OCI-LY1 (cell line): Measurements from ENCODE around the gene PXMP4.

Experiments
- H2AFZ ChIP-seq: fragments of 200-600 bp; sonication (generic), shearing (Covaris generic); 2 replicates; pipeline ENCODE4 v1.6.0; 2014; ENCODE audit warnings: antibody characterized with exemption, mild to moderate bottlenecking, low read length
- H3F3A ChIP-seq: fragments of 200-600 bp; sonication (generic), shearing (Covaris generic); 2 replicates; pipeline ENCODE4 v1.6.0; 2014; ENCODE audit warnings: mild to moderate bottlenecking, antibody characterized with exemption, low read length, moderate library complexity; ENCODE audit not compliant: insufficient read depth
- H3K27ac ChIP-seq: fragments of 200-600 bp; sonication (generic); 2 replicates; pipeline ENCODE4 v1.5.1; 2014; ENCODE audit warnings: low read length, mixed run types, mild to moderate bottlenecking, low read depth; ENCODE audit not compliant: poor library complexity, severe bottlenecking
- H3K27me3 ChIP-seq: fragments of 200-600 bp; sonication (generic); 2 replicates; pipeline ENCODE4 v1.6.0; 2014; ENCODE audit warnings: antibody characterized with exemption, mild to moderate bottlenecking, low read length, moderate library complexity; ENCODE audit not compliant: insufficient read depth
- H3K36me3 ChIP-seq: fragments of 200-600 bp; sonication (generic); 2 replicates; pipeline ENCODE4 v1.6.1; 2014; ENCODE audit warnings: mild to moderate bottlenecking, antibody characterized with exemption, low read length, moderate library complexity, mixed read lengths; ENCODE audit not compliant: insufficient read depth
- H3K4me1 ChIP-seq: fragments of 200-600 bp; sonication (generic); 2 replicates; pipeline ENCODE4 v1.5.1; 2014; ENCODE audit warnings: mild to moderate bottlenecking, low read length, moderate library complexity; ENCODE audit not compliant: insufficient read depth, severe bottlenecking
- H3K4me2 ChIP-seq: fragments of 200-600 bp; sonication (generic), shearing (Covaris generic); 2 replicates; pipeline ENCODE4 v1.6.1; 2014; ENCODE audit warnings: low read length
- H3K4me3 ChIP-seq: fragments of 200-600 bp; sonication (generic); 2 replicates; pipeline ENCODE4 v1.5.1; 2014; ENCODE audit warnings: low read length, low read depth, mild to moderate bottlenecking, mixed read lengths; ENCODE audit not compliant: poor library complexity, severe bottlenecking
- H3K79me2 ChIP-seq: fragments of 200-600 bp; shearing (Covaris generic); 2 replicates; pipeline ENCODE4 v1.6.1; 2016; ENCODE audit warnings: mixed run types, low read length, mixed read lengths; ENCODE audit not compliant: insufficient read depth
- H3K9ac ChIP-seq: fragments of 200-600 bp; sonication (generic), shearing (Covaris generic); 2 replicates; pipeline ENCODE4 v1.6.1; 2014; ENCODE audit warnings: mild to moderate bottlenecking, low read length, mixed read lengths
- H3K9me2 ChIP-seq: fragments of 200-600 bp; sonication (generic), shearing (Covaris generic); 2 replicates; pipeline ENCODE4 v1.6.1; 2014; ENCODE audit warnings: low read depth, mild to moderate bottlenecking, low read length, mixed read lengths
- H3K9me3 ChIP-seq: fragments of 200-600 bp; shearing (Covaris generic); 2 replicates; pipeline ENCODE4 v1.6.1; 2014; ENCODE audit warnings: low read length, mixed read lengths
- H4K20me1 ChIP-seq: fragments of 200-600 bp; sonication (generic), shearing (Covaris generic); 2 replicates; pipeline ENCODE4 v1.6.0; 2016; ENCODE audit warnings: mild to moderate bottlenecking, low read length; ENCODE audit not compliant: insufficient read depth
- EZH2 ChIP-seq: fragments of 200-600 bp; sonication (generic), shearing (Covaris generic); IDR thresholded peaks from 2 replicates; pipeline ENCODE4 v1.8.0; 2017; ENCODE audit warnings: borderline replicate concordance, mixed run types, mild to moderate bottlenecking, antibody characterized with exemption, low read length, moderate library complexity, mixed read lengths
- TF ChIP-seq, protein P1 (sequence below): fragments of 200-600 bp; sonication (generic), shearing (Covaris generic); IDR thresholded peaks from 2 replicates; pipeline ENCODE4 v1.5.1; 2017; ENCODE audit warnings: mild to moderate bottlenecking, antibody characterized with exemption, low read length, moderate library complexity, mixed read lengths

PXMP4 gene

GRCh38 chr20:33687370-33687915 lies 32.7 kb downstream of the PXMP4 start:
- H3K9me2 ChIP-seq = no peaks in the 10 kb centered on the region
- 0 out of 2 replicates have a peak, but pooled peaks cover 6% of the 10 kb centered on the region for H3K36me3 ChIP-seq
- no peaks in the 10 kb centered on the region for H3K9me3 ChIP-seq
- H3K27ac ChIP-seq = peak overlapping the region; percentile 81
- peak overlapping the region; percentile 17; the same call in 1 of the 2 replicates for H3K9ac ChIP-seq
- H2AFZ ChIP-seq = no peak overlapping the region
- no peaks in the 10 kb centered on the region for H4K20me1 ChIP-seq
- no peaks in the 10 kb centered on the region for H3F3A ChIP-seq
- no peak overlapping the region for H3K4me3 ChIP-seq
- no peaks in the 10 kb centered on the region for H3K27me3 ChIP-seq
- peaks cover 68% of the 10 kb centered on the region for H3K4me1 ChIP-seq
- TF ChIP-seq, protein P1, sequence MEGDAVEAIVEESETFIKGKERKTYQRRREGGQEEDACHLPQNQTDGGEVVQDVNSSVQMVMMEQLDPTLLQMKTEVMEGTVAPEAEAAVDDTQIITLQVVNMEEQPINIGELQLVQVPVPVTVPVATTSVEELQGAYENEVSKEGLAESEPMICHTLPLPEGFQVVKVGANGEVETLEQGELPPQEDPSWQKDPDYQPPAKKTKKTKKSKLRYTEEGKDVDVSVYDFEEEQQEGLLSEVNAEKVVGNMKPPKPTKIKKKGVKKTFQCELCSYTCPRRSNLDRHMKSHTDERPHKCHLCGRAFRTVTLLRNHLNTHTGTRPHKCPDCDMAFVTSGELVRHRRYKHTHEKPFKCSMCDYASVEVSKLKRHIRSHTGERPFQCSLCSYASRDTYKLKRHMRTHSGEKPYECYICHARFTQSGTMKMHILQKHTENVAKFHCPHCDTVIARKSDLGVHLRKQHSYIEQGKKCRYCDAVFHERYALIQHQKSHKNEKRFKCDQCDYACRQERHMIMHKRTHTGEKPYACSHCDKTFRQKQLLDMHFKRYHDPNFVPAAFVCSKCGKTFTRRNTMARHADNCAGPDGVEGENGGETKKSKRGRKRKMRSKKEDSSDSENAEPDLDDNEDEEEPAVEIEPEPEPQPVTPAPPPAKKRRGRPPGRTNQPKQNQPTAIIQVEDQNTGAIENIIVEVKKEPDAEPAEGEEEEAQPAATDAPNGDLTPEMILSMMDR = no peak
- TF ChIP-seq EZH2 = no peak
- H3K79me2 ChIP-seq = peaks cover 25% of the 10 kb centered on the region
- H3K4me2 ChIP-seq = no peak overlapping the region; the same call in 1 of the 2 replicates

- no peaks in the 10 kb centered on the region for H3F3A ChIP-seq
- peak overlapping the region; percentile 51 for H3K4me3 ChIP-seq
- H2AFZ ChIP-seq = no peak overlapping the region
- no peaks in the 10 kb centered on the region for H3K9me2 ChIP-seq
- 0 out of 2 replicates have a peak, but pooled peaks cover 7% of the 10 kb centered on the region for H3K36me3 ChIP-seq
- H3K27me3 ChIP-seq = no peaks in the 10 kb centered on the region
- peaks cover 26% of the 10 kb centered on the region for H3K79me2 ChIP-seq
- peaks cover 72% of the 10 kb centered on the region for H3K4me1 ChIP-seq
- TF ChIP-seq, protein P1 = no peak
- TF ChIP-seq EZH2 = no peak
- H3K27ac ChIP-seq = peak overlapping the region; percentile 81
- H3K9me3 ChIP-seq = no peaks in the 10 kb centered on the region
- no peaks in the 10 kb centered on the region for H4K20me1 ChIP-seq
- H3K9ac ChIP-seq = peak overlapping the region; percentile 55
- peak overlapping the region; percentile 69 for H3K4me2 ChIP-seq
Measured at GRCh38 chr20:33686984-33687366, 33.1 kb downstream of the PXMP4 start.

GRCh38 chr20:33686100-33686983 lies 33.8 kb downstream of the PXMP4 start, which contains the start of gene E2F1:
Gene E2F1, minus strand, starts transcription at chr20:33686385. Its CDS starts 121 bp downstream, at chr20:33686264.
- TF ChIP-seq, protein P1 = peak; percentile 5; the same call in 1 of the 2 replicates
- TF ChIP-seq EZH2 = no peak
- Histone ChIP-seq H3K4me2 (peak within 1 kb of the TSS; percentile 88), H4K20me1 (no peaks in the 10 kb centered on the region), H3K36me3 (0 out of 2 replicates have a peak, but pooled peaks cover 7% of the 10 kb centered on the region), H3K9me2 (no peaks in the 10 kb centered on the region), H3F3A (no peaks in the 10 kb centered on the region), H3K79me2 (peaks cover 26% of the 10 kb centered on the region), H3K9ac (peak within 1 kb of the TSS; percentile 94), H3K4me3 (peak within 1 kb of the TSS; percentile 75), H3K9me3 (no peaks in the 10 kb centered on the region), H3K27ac (peak within 1 kb of the TSS; percentile 99), H3K4me1 (peaks cover 79% of the 10 kb centered on the region), H3K27me3 (no peaks in the 10 kb centered on the region), H2AFZ (no peak within 1 kb of the TSS)
